Adrenal gland (tissue), 5 donors: ENCODE data around the gene PFKFB4.

Source experiments
- POLR2A ChIP-seq, 2 donors: fragments of 450-650 bp; IDR thresholded peaks; one replicate each; pipeline ENCODE4 v1.6.1; 2017; ENCODE audit warnings: antibody characterized with exemption in 2 of 2, mild to moderate bottlenecking in 2 of 2, moderate library complexity in 1 of 2
- TF ChIP-seq, protein P1 (sequence below), 6 experiments: fragments of 450-650 bp in 4 of 6; fragments of 200-600 bp in 2 of 6; sonication (generic) in 1 of 6; IDR thresholded peaks; 1 replicate in 5 of 6; 2 replicates in 1 of 6; pipeline versions ENCODE4 v1.5.1 to v1.8.0; 2016 to 2021; ENCODE audit warnings: antibody characterized with exemption in 6 of 6, mild to moderate bottlenecking in 2 of 6, moderate library complexity in 1 of 6
- donor health status: DM: no; HTN: no; CAD: no.

DNA sequence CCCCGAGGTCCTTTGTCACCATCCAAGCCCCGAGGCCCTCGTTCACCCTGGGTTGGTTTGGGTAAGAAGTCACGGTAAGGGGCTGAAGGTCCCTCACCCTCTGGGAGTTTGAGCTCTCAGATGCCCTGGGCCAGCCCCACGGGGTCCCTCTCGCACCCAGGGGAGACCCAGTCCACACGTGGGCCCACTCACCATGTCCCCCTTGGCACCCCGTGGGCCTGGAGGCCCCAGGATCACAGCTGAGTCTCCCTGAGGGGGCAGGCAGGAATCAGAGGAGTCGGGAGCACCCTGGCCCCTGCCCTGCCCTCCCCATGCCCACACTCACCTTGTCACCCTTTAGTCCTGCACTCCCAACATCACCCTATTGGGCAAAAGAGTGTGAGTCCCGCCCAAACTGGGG lies 12.8 kb upstream of the PFKFB4 start:
- no peak for TF ChIP-seq POLR2A (IDR thresholded peaks at IDR 0.05)
- TF ChIP-seq, protein P1, sequence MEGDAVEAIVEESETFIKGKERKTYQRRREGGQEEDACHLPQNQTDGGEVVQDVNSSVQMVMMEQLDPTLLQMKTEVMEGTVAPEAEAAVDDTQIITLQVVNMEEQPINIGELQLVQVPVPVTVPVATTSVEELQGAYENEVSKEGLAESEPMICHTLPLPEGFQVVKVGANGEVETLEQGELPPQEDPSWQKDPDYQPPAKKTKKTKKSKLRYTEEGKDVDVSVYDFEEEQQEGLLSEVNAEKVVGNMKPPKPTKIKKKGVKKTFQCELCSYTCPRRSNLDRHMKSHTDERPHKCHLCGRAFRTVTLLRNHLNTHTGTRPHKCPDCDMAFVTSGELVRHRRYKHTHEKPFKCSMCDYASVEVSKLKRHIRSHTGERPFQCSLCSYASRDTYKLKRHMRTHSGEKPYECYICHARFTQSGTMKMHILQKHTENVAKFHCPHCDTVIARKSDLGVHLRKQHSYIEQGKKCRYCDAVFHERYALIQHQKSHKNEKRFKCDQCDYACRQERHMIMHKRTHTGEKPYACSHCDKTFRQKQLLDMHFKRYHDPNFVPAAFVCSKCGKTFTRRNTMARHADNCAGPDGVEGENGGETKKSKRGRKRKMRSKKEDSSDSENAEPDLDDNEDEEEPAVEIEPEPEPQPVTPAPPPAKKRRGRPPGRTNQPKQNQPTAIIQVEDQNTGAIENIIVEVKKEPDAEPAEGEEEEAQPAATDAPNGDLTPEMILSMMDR (IDR thresholded peaks at IDR 0.05): no peak
